SU-DHL-6 (cell line): ENCODE results near the gene PHACTR1.

ENCODE experiments used
- CTCF ChIP-seq: fragments of 200-600 bp; sonication (generic); IDR thresholded peaks from one replicate; pipeline ENCODE4 v1.5.1; 2017; ENCODE audit warnings: antibody characterized with exemption, mild to moderate bottlenecking, low read length, moderate library complexity; ENCODE audit not compliant: insufficient read depth, poor library complexity, severe bottlenecking
- EZH2phosphoT487 ChIP-seq: fragments of 200-600 bp; sonication (generic), shearing (Covaris generic); conservative IDR thresholded peaks from 2 replicates; pipeline ENCODE4 v1.6.1; 2018; ENCODE audit warnings: mild to moderate bottlenecking, antibody characterized with exemption, low read length, moderate library complexity, mixed read lengths

DNA sequence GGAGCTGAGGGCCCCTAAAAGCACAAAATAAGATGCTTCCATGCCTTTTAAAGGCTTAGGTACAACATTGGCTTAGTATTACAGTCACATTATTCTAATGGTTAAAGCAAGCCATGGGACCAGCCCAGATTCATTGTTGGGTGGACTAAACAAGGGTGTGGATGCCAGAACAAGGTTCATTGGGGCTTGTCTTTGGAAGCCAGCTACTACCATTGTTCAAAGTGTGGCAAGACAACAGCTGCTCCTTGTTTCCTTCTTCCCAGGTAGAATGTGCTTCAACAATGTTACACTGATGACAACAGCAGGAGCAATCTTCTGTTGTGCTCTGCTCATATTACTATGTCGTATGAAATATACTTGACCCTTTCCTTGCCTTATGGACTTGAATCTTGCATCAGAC, 350.3 kb downstream of the PHACTR1 start:
- TF ChIP-seq CTCF, result no peak
- TF ChIP-seq EZH2phosphoT487, result no peak
